HCT116 (cell line): ENCODE data around the gene ANKRD18A. TPM values are rescaled to one million over a fixed set of nuclear protein-coding genes. Genes with fewer than 3 reads are reported as not detected.

ENCODE experiments used
- ATAC-seq: fragments of 200-7000 bp; cut with Tn5 transposase; 2 replicates; pipeline ENCODE4 v1.9.1; 2020; ENCODE audit warnings: mild to moderate bottlenecking, moderate library complexity
- BruUV-seq: library from RNA; stranded (reverse); fragments of 400-500 nt; replicated peaks from 2 replicates; lab custom pipeline; 2021; lab: Mats Ljungman, UMichigan
- CTCF ChIA-PET: fragments of 300-600 bp; sonication (Branson Sonifier 250); formaldehyde crosslinking; loops from one replicate; lab custom pipeline; 2021; ENCODE audit warnings: antibody characterized with exemption; lab: Charles Lee
- POLR2A ChIA-PET: fragments of 300-600, 350-600 bp; sonication (Branson Sonifier 250); formaldehyde crosslinking; loops from one replicate; lab custom pipeline; 2021; ENCODE audit warnings: antibody characterized with exemption; lab: Charles Lee
- RAD21 ChIA-PET, 2 experiments: fragments of 300-600 bp; sonication (Branson Sonifier 250); formaldehyde crosslinking; loops; one replicate each; lab custom pipeline; 2023; ENCODE audit warnings: low total read pairs in 2 of 2; ENCODE audit not compliant: uncharacterized antibody in 2 of 2, unreplicated experiment in 2 of 2, low non-redundant PET in 1 of 2; lab: Charles Lee
- DNase-seq: peaks from one replicate; pipeline ENCODE4 v3.0.0-alpha.2; 2010; ENCODE audit warnings: low read depth, low spot score
- H2AFZ ChIP-seq: fragments of 200-600 bp; shearing (Covaris generic), sonication (generic); 2 replicates; pipeline ENCODE4 v1.6.1; 2017; ENCODE audit warnings: low read depth, mixed run types, mixed read lengths, antibody characterized with exemption, low read length; ENCODE audit not compliant: poor library complexity, severe bottlenecking
- H3K27ac ChIP-seq: 2 replicates; pipeline ENCODE4 v1.5.1; 2012; ENCODE audit warnings: low read depth, low read length
- H3K27me3 ChIP-seq: fragments of 200-600 bp; sonication (generic); 2 replicates; pipeline ENCODE4 v1.6.1; 2016; ENCODE audit warnings: mixed run types, low read length, mixed read lengths; ENCODE audit not compliant: insufficient read depth
- H3K36me3 ChIP-seq, 2 experiments: fragments of 200-500 bp in 1 of 2; fragments of 200-600 bp in 1 of 2; sonication (Bioruptor generic) in 1 of 2; sonication (generic) in 1 of 2; 2 replicates each; pipeline versions ENCODE4 v1.5.1 to v1.6.1; 2014 to 2016; ENCODE audit warnings: low read length in 2 of 2, inconsistent platforms in 1 of 2, mixed read lengths in 1 of 2, mixed run types in 1 of 2; ENCODE audit not compliant: insufficient read depth in 2 of 2, control insufficient read depth in 1 of 2
- H3K4me1 ChIP-seq, 2 experiments: fragments of 200-600 bp in 1 of 2; sonication (generic) in 1 of 2; 2 replicates each; pipeline versions ENCODE4 v1.5.1 to v1.6.1; 2012 to 2017; ENCODE audit warnings: low read length in 2 of 2, inconsistent platforms in 1 of 2, mild to moderate bottlenecking in 1 of 2, mixed read lengths in 1 of 2, mixed run types in 1 of 2, moderate library complexity in 1 of 2; ENCODE audit not compliant: insufficient read depth in 2 of 2, control insufficient read depth in 1 of 2
- H3K4me2 ChIP-seq: fragments of 200-600 bp; sonication (generic); 2 replicates; pipeline ENCODE4 v1.6.1; 2017; ENCODE audit warnings: mixed run types, low read length, mixed read lengths
- H3K4me3 ChIP-seq, 2 experiments: fragments of 200-600 bp in 1 of 2; sonication (generic) in 1 of 2; replicated peaks in 1 of 2; 2 replicates each; pipeline ENCODE4 v1.5.1; 2011 to 2016; ENCODE audit warnings: low read length in 2 of 2, control low read depth in 1 of 2, low read depth in 1 of 2, mild to moderate bottlenecking in 1 of 2, mixed read lengths in 1 of 2, mixed run types in 1 of 2
- H3K79me2 ChIP-seq: fragments of 200-600 bp; sonication (generic); 2 replicates; pipeline ENCODE4 v1.6.1; 2017; ENCODE audit warnings: mild to moderate bottlenecking, mixed run types, low read length, moderate library complexity, mixed read lengths; ENCODE audit not compliant: insufficient read depth
- H3K9ac ChIP-seq: fragments of 200-600 bp; sonication (generic); 2 replicates; pipeline ENCODE4 v1.6.1; 2016; ENCODE audit warnings: low read length, mixed read lengths
- H3K9me2 ChIP-seq: fragments of 200-600 bp; sonication (generic), shearing (Covaris generic); 2 replicates; pipeline ENCODE4 v1.6.1; 2017; ENCODE audit warnings: mixed run types, mild to moderate bottlenecking, moderate library complexity; ENCODE audit not compliant: insufficient read depth
- H3K9me3 ChIP-seq, 2 experiments: fragments of 200-500 bp in 1 of 2; fragments of 200-600 bp in 1 of 2; sonication (Bioruptor generic) in 1 of 2; sonication (generic) in 1 of 2; 2 replicates each; pipeline ENCODE4 v1.6.1; 2014 to 2017; ENCODE audit warnings: low read length in 2 of 2, mixed read lengths in 2 of 2, inconsistent platforms in 1 of 2, low read depth in 1 of 2, mild to moderate bottlenecking in 1 of 2, mixed run types in 1 of 2, moderate library complexity in 1 of 2; ENCODE audit not compliant: control insufficient read depth in 1 of 2, insufficient read depth in 1 of 2
- H4K20me1 ChIP-seq: fragments of 200-600 bp; sonication (generic), shearing (Covaris generic); 2 replicates; pipeline ENCODE4 v1.6.1; 2017; ENCODE audit warnings: mixed run types, mild to moderate bottlenecking, moderate library complexity; ENCODE audit not compliant: insufficient read depth
- ATF3 ChIP-seq: IDR thresholded peaks from 2 replicates; pipeline ENCODE4 v1.6.1; 2012
- CEBPB ChIP-seq: IDR thresholded peaks from 2 replicates; pipeline ENCODE4 v1.6.1; 2012; ENCODE audit warnings: low read depth
- CTCF ChIP-seq, 3 experiments: fragments of 200-600 bp in 1 of 3; sonication (generic) in 1 of 3; IDR thresholded peaks in 2 of 3; conservative IDR thresholded peaks in 1 of 3; 2 replicates each; pipeline ENCODE4 v1.5.1; 2012 to 2017; ENCODE audit warnings: low read depth in 2 of 3, low read length in 2 of 3, antibody characterized with exemption in 1 of 3, borderline replicate concordance in 1 of 3, control low read depth in 1 of 3, mild to moderate bottlenecking in 1 of 3, mixed read lengths in 1 of 3, mixed run types in 1 of 3, moderate library complexity in 1 of 3; ENCODE audit not compliant: insufficient read depth in 1 of 3
- ELF1 ChIP-seq: IDR thresholded peaks from 2 replicates; pipeline ENCODE4 v1.6.1; 2012; ENCODE audit warnings: low read depth, borderline replicate concordance
- EZH2 ChIP-seq: fragments of 200-600 bp; sonication (generic); IDR thresholded peaks from 2 replicates; pipeline ENCODE4 v1.6.1; 2017; ENCODE audit warnings: antibody characterized with exemption, mixed run types
- EZH2phosphoT487 ChIP-seq: fragments of 200-600 bp; IDR thresholded peaks from 2 replicates; pipeline ENCODE4 v1.6.1; 2018; ENCODE audit warnings: antibody characterized with exemption, borderline replicate concordance
- JUND ChIP-seq: IDR thresholded peaks from 2 replicates; pipeline ENCODE4 v1.6.1; 2012
- POLR2AphosphoS5 ChIP-seq: IDR thresholded peaks from 2 replicates; pipeline ENCODE4 v1.6.1; 2011; ENCODE audit warnings: mild to moderate bottlenecking, low read depth, low read length, moderate library complexity
- ZFX ChIP-seq: fragments of 450-650 bp; IDR thresholded peaks from 2 replicates; pipeline ENCODE4 v1.6.1; 2017
- ZNF274 ChIP-seq: fragments of 200-500 bp; sonication (Bioruptor generic); IDR thresholded peaks from 2 replicates; pipeline ENCODE4 v1.6.1; 2014; ENCODE audit warnings: mild to moderate bottlenecking, low read depth, low read length, inconsistent platforms
- intact Hi-C: fragments of 100-400 bp; cut with micrococcal nuclease; formaldehyde crosslinking; loops from 2 replicates; pipeline ENCODE4 v1.10.0; 2022
- total RNA-seq: library from RNA; stranded (reverse); gene quantifications from one replicate; pipeline ENCODE4 v1.2.1, GENCODE V29; 2021; ENCODE audit not compliant: unreplicated experiment
- TF ChIP-seq, protein P1 (sequence below): IDR thresholded peaks from 2 replicates; pipeline ENCODE4 v1.6.1; 2012
- TF ChIP-seq, protein P2 (sequence below): IDR thresholded peaks from 2 replicates; pipeline ENCODE4 v1.6.1; 2012; ENCODE audit warnings: low read depth

The ANKRD18A gene
- total RNA-seq, 1 experiment from 2014 or later: 24.2 TPM

GRCh38 chr9:38651400-38652042 lies 31.1 kb upstream of the ANKRD18A start:
- POLR2A ChIA-PET: no interaction called here
- TF ChIP-seq EZH2 (no peak), POLR2AphosphoS5 (no peak), JUND (no peak), CTCF (IDR thresholded peaks at IDR 0.05 in 2 of 3, conservative IDR thresholded peaks at IDR 0.05 in 1 of 3; ENCODE audit: borderline replicate concordance in 1 of 3, insufficient read depth in 1 of 3, low read depth in 2 of 3, low read length in 2 of 3) (no peak), ELF1 (no peak), ATF3 (no peak), CEBPB (no peak), ZFX (no peak), EZH2phosphoT487 (no peak), ZNF274 (no peak)
- TF ChIP-seq, protein P1, sequence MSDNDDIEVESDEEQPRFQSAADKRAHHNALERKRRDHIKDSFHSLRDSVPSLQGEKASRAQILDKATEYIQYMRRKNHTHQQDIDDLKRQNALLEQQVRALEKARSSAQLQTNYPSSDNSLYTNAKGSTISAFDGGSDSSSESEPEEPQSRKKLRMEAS: no peak
- TF ChIP-seq, protein P2, sequence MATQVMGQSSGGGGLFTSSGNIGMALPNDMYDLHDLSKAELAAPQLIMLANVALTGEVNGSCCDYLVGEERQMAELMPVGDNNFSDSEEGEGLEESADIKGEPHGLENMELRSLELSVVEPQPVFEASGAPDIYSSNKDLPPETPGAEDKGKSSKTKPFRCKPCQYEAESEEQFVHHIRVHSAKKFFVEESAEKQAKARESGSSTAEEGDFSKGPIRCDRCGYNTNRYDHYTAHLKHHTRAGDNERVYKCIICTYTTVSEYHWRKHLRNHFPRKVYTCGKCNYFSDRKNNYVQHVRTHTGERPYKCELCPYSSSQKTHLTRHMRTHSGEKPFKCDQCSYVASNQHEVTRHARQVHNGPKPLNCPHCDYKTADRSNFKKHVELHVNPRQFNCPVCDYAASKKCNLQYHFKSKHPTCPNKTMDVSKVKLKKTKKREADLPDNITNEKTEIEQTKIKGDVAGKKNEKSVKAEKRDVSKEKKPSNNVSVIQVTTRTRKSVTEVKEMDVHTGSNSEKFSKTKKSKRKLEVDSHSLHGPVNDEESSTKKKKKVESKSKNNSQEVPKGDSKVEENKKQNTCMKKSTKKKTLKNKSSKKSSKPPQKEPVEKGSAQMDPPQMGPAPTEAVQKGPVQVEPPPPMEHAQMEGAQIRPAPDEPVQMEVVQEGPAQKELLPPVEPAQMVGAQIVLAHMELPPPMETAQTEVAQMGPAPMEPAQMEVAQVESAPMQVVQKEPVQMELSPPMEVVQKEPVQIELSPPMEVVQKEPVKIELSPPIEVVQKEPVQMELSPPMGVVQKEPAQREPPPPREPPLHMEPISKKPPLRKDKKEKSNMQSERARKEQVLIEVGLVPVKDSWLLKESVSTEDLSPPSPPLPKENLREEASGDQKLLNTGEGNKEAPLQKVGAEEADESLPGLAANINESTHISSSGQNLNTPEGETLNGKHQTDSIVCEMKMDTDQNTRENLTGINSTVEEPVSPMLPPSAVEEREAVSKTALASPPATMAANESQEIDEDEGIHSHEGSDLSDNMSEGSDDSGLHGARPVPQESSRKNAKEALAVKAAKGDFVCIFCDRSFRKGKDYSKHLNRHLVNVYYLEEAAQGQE: no peak
- no peak overlapping the region for H3K27ac ChIP-seq
- H3K4me3 ChIP-seq: no peak overlapping the region
- BruUV-seq: no TSS peak
- ATAC-seq: no peak
- RAD21 ChIA-PET: no interaction called here
- CTCF ChIA-PET: no interaction called here
- H3K4me2 ChIP-seq: no peak overlapping the region
- H3K9ac ChIP-seq: no peak overlapping the region
- no peak overlapping the region for H2AFZ ChIP-seq
- no peaks in the 10 kb centered on the region for H3K79me2 ChIP-seq
- H3K9me2 ChIP-seq: no peaks in the 10 kb centered on the region
- no peaks in the 10 kb centered on the region; the same call in 1 of the 2 replicates for H3K27me3 ChIP-seq
- H3K4me1 ChIP-seq: no peaks in the 10 kb centered on the region
- H3K36me3 ChIP-seq: no peaks in the 10 kb centered on the region
- intact Hi-C loops: loop anchor here (2.0 kb wide), 1 partner anchor 13 kb away; no protein-coding TSS in a partner anchor
- H3K9me3 ChIP-seq: no peaks in the 10 kb centered on the region; a peak in 1 of 4 replicates
- no peaks in the 10 kb centered on the region for H4K20me1 ChIP-seq
- DNase-seq: no peak
